ENCODE measurements around the gene DLG2.

GRCh38 chr11:85590848-85591483 is 36.2 kb downstream of the DLG2 start:
- TF ChIP-seq POLR2A (IDR thresholded peaks at IDR 0.05; ENCODE audit: low read depth, low read length): no peak
- TF ChIP-seq POU2F2 (IDR thresholded peaks at IDR 0.05; ENCODE audit: low read depth, low read length): no peak

Data from GM12891 (cell line).